ENCODE results near the gene TCTN3.
"Not testable (repeated sequence)": the region's sequence is repeated elsewhere in the genome, so short reads cannot be mapped to it uniquely, and the experiment has no call there.

TCTN3 gene

GRCh38 chr10:95683966-95684365 is 9.8 kb downstream of the TCTN3 start:
- Histone ChIP-seq H3K27me3 (no peaks in the 10 kb centered on the region), H3K36me3 (peaks cover 79 to 93% (median 87%) of the 10 kb centered on the region in 3 donors), H3K9me3 (no peaks in the 10 kb centered on the region), H3K4me1 (no peaks in the 10 kb centered on the region), H3K4me3 (no peak overlapping the region), H3K27ac (no peak overlapping the region)
- intact Hi-C loops (cut with DNase I; ENCODE audit: low total_unique reads) = no loop called here
- no peak for DNase-seq
- no peak for TF ChIP-seq CTCF (IDR thresholded peaks at IDR 0.05)

- intact Hi-C loops (cut with DNase I; ENCODE audit: low total_unique reads) = no loop called here
- Histone ChIP-seq H3K4me1 (no peaks in the 10 kb centered on the region), H3K9me3 (no peaks in the 10 kb centered on the region), H3K27me3 (no peaks in the 10 kb centered on the region), H3K27ac (no peak overlapping the region), H3K36me3 (peaks cover 45 to 49% (median 48%) of the 10 kb centered on the region in 3 donors), H3K4me3 (no peak overlapping the region)
- TF ChIP-seq CTCF (IDR thresholded peaks at IDR 0.05) = no peak
- no peak for DNase-seq
Observed at GRCh38 chr10:95675403-95676116, 18.2 kb downstream of the TCTN3 start.

GRCh38 chr10:95674643-95675042 is 19.1 kb downstream of the TCTN3 start:
- Histone ChIP-seq H3K4me1 (no peaks in the 10 kb centered on the region), H3K36me3 (peaks cover 37 to 42% (median 40%) of the 10 kb centered on the region in 3 donors), H3K9me3 (no peaks in the 10 kb centered on the region), H3K27ac (no peak overlapping the region), H3K4me3 (no peak overlapping the region), H3K27me3 (no peaks in the 10 kb centered on the region)
- intact Hi-C loops (cut with DNase I; ENCODE audit: low total_unique reads) = no loop called here
- no peak for DNase-seq
- TF ChIP-seq CTCF (IDR thresholded peaks at IDR 0.05) = no peak

- H3K9me3 ChIP-seq; H3K27ac ChIP-seq; H3K4me3 ChIP-seq; H3K27me3 ChIP-seq; H3K4me1 ChIP-seq; DNase-seq; intact Hi-C loops (cut with DNase I; ENCODE audit: low total_unique reads): not testable (repeated sequence)
- H3K36me3 ChIP-seq = peaks cover 25 to 38% (median 27%) of the 10 kb centered on the region in 3 donors
Observed at GRCh38 chr10:95672641-95673040, 21.1 kb downstream of the TCTN3 start.

- TF ChIP-seq CTCF (IDR thresholded peaks at IDR 0.05) = no peak
- intact Hi-C loops (cut with DNase I; ENCODE audit: low total_unique reads) = no loop called here
- Histone ChIP-seq H3K9me3 (no peaks in the 10 kb centered on the region), H3K4me1 (peaks cover 0 to 28% (median 6%) of the 10 kb centered on the region in 4 donors), H3K27me3 (no peaks in the 10 kb centered on the region), H3K4me3 (no peak overlapping the region), H3K36me3 (peaks cover 0 to 29% (median 6%) of the 10 kb centered on the region in 3 donors), H3K27ac (peak overlapping the region in 1 of 2 donors; percentile 62)
- DNase-seq = no peak
Observed at GRCh38 chr10:95664543-95664942, 29.2 kb downstream of the TCTN3 start.

- intact Hi-C loops (cut with DNase I; ENCODE audit: low total_unique reads) = no loop called here
- DNase-seq = no peak
Observed at GRCh38 chr10:95663496-95663895, 30.2 kb downstream of the TCTN3 start.

More at GRCh38 chr10:95663496-95663895, 30.2 kb downstream of the TCTN3 start:
- H3K4me1 ChIP-seq = peaks cover 0 to 28% (median 6%) of the 10 kb centered on the region in 4 donors
- H3K9me3 ChIP-seq = no peaks in the 10 kb centered on the region
- H3K27ac ChIP-seq = peak overlapping the region; percentile 55 to 62
- H3K4me3 ChIP-seq = no peak overlapping the region
- H3K36me3 ChIP-seq = peaks cover 0 to 20% (median 6%) of the 10 kb centered on the region in 3 donors
- no peaks in the 10 kb centered on the region for H3K27me3 ChIP-seq
- TF ChIP-seq CTCF (IDR thresholded peaks at IDR 0.05) = no peak

Measured in tibial artery (tissue), 4 donors.